ENCODE measurements around the gene ARL4A.

The ARL4A gene

GRCh38 chr7:12703881-12704280 is 16.4 kb downstream of the ARL4A start:
- DNase-seq = peak; percentile 18

- DNase-seq = no peak
These were observed 18.4 kb downstream of the ARL4A start for GRCh38 chr7:12705878-12706277.

GRCh38 chr7:12706900-12707536 is 19.6 kb downstream of the ARL4A start:
- peak; percentile 44 for DNase-seq

DNA sequence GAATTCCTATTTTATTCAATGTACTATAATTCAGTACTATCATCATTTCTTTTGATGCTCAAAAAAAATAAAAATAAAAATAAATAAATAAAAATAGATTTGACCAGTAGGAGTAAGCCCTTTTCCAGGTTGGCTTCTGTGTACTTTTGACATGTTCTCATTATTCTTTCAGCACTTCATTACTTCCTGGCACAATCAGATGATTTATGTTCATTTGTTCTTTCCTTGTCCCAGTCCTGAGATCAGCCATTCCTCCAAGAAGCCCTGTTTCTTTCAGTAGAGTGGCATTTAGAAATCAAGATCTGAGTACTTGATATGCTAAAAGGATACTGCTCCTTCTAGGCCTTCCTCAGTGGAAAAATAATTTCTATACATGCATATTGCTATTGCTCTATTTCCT is 20.9 kb downstream of the ARL4A start:
- DNase-seq = no peak

- peak; percentile 87 for DNase-seq
These were observed 22.5 kb downstream of the ARL4A start for GRCh38 chr7:12709726-12710502.

GRCh38 chr7:12711124-12711523 is 23.7 kb downstream of the ARL4A start:
- no peak for DNase-seq

DNA sequence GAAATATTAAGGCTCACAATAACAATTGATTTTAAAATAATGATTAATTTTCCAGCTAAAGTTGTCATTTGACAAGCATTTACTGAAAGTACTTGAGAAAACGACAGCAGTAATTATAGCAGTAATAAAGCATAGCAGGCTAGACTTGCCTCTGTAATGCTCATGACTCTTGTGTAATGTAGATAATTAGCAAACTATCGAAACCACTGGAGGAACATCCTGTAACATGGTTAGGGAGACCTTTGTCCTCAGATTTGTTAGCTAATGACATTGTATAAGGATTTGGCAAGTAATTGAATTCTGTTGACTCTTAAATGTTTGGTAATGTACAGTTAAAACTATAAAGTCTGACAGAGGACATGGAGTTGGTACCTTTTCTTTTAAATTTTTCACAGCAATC is 24.8 kb downstream of the ARL4A start:
- DNase-seq = peak; percentile 16

GRCh38 chr7:12713625-12714378 is 26.4 kb downstream of the ARL4A start:
- DNase-seq = no peak

DNA sequence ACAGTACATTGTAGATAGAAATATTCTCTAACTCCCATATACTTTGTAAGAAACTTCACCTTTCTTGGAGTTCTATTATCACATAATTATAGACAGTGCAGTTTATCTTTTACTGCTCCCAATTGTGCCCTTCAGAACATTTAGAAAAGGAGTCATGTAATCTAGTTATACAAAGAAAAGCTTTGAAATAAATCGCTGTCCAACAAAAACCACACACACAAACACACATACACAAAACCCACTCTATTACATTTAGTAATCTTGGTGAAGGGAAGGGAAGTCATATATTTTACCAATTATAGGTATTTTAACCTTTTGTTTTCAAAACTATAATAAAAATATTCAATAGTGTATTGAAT is 26.9 kb downstream of the ARL4A start:
- no peak for DNase-seq

- peak; percentile 89 for DNase-seq
These were observed 28.1 kb downstream of the ARL4A start for GRCh38 chr7:12715372-12716133.

DNA sequence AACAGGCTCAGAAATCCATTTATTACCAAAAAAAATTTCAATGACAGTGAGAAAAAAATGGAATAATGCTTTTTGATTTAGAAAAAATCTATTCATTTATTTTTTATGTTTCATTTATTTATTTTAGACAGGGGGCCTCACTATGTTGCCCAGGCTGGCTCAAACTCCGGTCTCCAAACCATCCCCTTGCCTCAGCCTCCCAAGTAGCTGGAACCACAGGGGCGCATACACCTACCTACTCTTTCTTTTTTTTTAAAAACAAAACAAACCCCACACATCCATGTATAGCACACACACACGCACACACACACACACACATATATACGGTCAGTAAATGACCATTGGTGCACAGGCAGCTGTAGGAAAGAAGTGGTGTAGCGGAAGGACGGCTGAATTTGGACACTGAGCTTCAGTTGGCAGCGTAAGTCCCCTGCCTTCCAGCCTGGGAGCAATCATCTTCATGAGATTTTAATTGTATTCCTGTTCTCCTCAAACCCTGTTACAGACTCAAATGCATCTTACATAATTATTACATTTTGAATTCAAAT is 28.8 kb downstream of the ARL4A start:
- DNase-seq = no peak

DNA sequence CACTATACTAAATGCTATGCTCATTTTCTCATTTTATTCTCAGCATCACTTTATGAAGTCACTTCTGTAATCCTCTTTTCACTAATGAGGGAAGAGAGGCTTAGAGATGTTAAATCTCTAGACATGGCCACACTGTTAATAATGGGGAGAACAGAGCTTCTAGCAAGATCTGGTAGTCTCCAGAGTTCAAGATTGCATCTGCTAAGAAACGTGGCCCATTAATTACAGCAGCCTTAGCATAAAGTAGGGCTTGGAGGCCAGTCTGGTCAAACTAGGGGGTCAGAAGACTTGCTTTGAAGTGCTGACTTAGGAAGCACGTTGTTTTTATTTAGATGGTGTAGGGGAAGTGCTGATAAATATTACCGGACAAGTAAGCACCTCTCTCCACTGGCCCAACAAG is 29.3 kb downstream of the ARL4A start:
- DNase-seq = no peak

DNA sequence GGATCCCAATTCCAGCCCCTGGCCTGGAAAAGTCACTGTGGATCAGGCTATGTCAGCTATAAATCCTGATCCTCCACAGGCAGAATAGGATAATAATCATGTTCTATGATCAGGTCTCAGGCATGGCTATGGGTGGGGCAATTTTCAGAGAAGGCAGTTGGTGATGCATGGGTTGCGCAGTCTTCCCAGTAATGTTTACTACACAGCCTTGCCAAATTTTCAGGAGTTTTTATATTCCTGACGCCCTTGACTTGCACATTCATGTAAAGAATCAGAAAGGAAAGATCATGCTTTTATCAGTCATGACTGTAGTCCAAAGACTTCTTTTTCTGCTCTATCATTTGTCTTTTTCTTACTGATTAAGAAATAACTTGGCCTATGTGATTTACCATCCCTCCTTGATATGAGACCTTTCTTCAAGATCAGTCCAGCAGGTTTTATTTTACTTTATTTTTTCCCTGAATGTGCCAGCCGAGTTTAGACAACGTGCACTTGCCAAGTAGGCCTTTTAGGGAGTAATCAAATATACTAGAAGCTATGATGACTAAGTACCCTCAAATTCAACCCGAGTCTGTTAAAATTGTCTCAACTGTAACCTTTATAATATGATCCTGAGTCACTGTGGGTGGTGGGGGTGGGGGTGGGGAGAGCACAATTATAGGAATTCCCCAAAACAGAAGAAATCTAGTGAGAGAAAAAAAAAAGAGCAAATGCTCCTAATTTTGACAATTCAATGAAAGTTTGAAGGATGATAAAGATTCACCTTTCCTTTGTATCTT is 31.9 kb downstream of the ARL4A start:
- DNase-seq = peak; percentile 77

DNA sequence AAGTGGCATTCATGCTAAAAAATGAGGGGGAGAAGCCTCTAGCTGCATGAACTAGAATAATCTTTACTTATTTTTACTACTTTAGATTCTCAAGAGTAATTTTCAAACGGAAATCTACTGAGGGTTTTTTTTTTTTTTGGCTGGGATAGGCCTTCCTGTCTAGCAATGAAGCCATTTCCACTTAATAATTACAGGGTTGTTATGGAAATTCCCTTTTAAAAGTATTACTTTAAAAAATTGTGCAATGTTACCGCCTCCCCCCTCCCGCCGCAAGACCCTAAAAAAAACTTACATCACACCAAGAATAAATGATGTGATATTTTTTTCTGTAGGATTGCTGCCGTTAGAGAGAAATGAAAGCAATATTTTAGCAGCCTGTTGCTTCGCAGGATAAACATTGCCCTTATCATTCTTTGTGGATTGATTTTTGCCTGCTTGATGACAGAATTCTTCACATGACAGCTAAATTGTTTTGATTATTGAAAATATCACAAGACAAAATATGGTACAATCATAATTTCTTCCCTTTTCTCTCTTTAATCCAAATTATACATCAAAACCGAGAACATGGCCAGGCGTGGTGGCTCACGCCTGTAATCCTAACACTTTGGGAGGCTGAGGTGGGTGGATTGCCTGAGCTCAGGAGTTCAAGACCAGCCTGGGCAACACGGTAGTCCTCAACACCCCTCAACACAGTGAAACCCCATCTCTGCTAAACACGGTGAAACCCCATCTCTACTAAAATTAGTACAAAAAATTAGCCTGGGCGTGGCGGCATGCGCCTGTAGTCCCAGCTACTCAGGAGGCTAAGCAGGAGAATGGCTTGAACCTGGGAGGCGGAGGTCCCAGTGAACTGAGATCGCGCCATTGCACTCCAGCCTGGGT is 32.8 kb downstream of the ARL4A start:
- no peak for DNase-seq

- no peak for DNase-seq
These were observed 33.9 kb downstream of the ARL4A start for GRCh38 chr7:12721286-12721830.

DNA sequence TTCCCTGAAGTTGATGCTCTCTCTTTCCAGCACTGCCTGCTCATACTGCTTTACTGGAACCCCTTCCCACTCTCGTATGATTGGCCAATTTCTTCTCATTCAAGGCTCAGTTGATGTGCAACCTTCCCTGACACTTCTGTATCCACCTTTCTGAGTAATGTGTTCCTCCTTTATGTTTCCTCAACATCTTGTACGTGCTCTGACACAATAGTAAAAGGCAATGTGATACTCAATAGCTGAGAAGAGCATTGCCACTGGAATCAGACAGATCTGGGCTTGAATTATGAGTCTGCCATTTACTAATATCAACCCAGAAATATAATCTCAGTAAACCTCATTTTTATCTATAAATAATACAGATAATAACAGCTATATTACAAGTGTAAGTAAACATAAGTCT is 34.7 kb downstream of the ARL4A start:
- no peak for DNase-seq

- DNase-seq = no peak
These were observed 35.5 kb downstream of the ARL4A start for GRCh38 chr7:12722636-12723605.

GRCh38 chr7:12725575-12726316 is 38.3 kb downstream of the ARL4A start:
- no peak for DNase-seq

DNA sequence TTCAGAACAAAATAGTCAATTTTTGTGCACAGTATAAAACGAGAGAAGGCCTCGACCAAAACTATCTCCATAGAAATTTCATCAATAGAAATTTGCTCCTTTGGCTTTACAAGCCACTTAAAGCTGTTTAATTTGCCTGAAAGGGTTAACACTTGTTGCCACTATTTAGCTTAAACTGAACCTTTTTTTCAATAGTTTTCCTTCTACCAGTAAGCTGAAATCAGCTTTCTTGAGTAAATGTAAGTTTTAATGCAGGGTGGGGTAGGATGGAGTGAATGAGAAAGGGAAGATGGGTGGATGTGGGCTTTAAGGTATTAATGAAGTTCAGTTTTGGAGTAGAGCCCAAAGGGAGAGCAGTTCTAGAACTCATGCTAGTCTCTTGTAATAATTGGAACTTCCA is 39.5 kb downstream of the ARL4A start:
- DNase-seq = no peak
